Urothelium cell line (cell line): ENCODE results near the gene BEST1.

Experiments used
- DNase-seq: peaks from one replicate; pipeline ENCODE4 v3.0.0; 2011; ENCODE audit warnings: low spot score, mixed read lengths
- FAIRE-seq: peaks from 2 replicates; lab custom pipeline; 2011; peaks lifted over from hg19 to GRCh38; lab: Jason Lieb, UNC

The BEST1 gene

GRCh38 chr11:61914471-61915171 lies 35.5 kb upstream of the BEST1 start:
- DNase-seq: no peak
- no peak for FAIRE-seq

- FAIRE-seq: no peak
Observed at GRCh38 chr11:61916737-61917333, 33.3 kb upstream of the BEST1 start.

GRCh38 chr11:61917334-61918109 lies 32.6 kb upstream of the BEST1 start, which contains the start of gene RAB3IL1:
RAB3IL1 (minus strand) TSS chr11:61917566; CDS start chr11:61917367, 199 bp downstream.
- DNase-seq (peak; percentile 86), FAIRE-seq (no peak)

More at GRCh38 chr11:61916737-61917333, 33.3 kb upstream of the BEST1 start:
- no peak for DNase-seq

GRCh38 chr11:61918251-61918937 lies 31.8 kb upstream of the BEST1 start:
- DNase-seq: no peak
- no peak for FAIRE-seq

- no peak for DNase-seq
- FAIRE-seq: no peak
Observed at GRCh38 chr11:61918938-61919704, 31.0 kb upstream of the BEST1 start.

GRCh38 chr11:61919705-61920631 lies 30.2 kb upstream of the BEST1 start:
- FAIRE-seq: no peak

GRCh38 chr11:61921446-61921845 lies 28.7 kb upstream of the BEST1 start:
- DNase-seq (no peak), FAIRE-seq (no peak)

More at GRCh38 chr11:61919705-61920631, 30.2 kb upstream of the BEST1 start:
- no peak for DNase-seq

GRCh38 chr11:61922539-61922938 lies 27.6 kb upstream of the BEST1 start:
- DNase-seq (no peak), FAIRE-seq (no peak)

GRCh38 chr11:61923166-61924063 lies 26.7 kb upstream of the BEST1 start:
- DNase-seq (no peak), FAIRE-seq (no peak)

GRCh38 chr11:61924064-61924455 lies 26.1 kb upstream of the BEST1 start:
- FAIRE-seq (no peak), DNase-seq (no peak)

- FAIRE-seq (no peak), DNase-seq (no peak)
Observed at GRCh38 chr11:61925736-61926135, 24.4 kb upstream of the BEST1 start.

- FAIRE-seq (no peak), DNase-seq (no peak)
Observed at GRCh38 chr11:61926235-61926634, 23.9 kb upstream of the BEST1 start.

GRCh38 chr11:61927501-61927900 lies 22.6 kb upstream of the BEST1 start:
- FAIRE-seq (no peak), DNase-seq (no peak)

GRCh38 chr11:61928606-61929005 lies 21.5 kb upstream of the BEST1 start:
- FAIRE-seq (no peak), DNase-seq (no peak)

- DNase-seq (no peak), FAIRE-seq (no peak)
Observed at GRCh38 chr11:61930933-61931332, 19.2 kb upstream of the BEST1 start.

- no peak for FAIRE-seq
- DNase-seq: no peak
Observed at GRCh38 chr11:61935861-61936260, 14.3 kb upstream of the BEST1 start.

GRCh38 chr11:61940466-61940865 lies 9.7 kb upstream of the BEST1 start:
- no peak for FAIRE-seq

GRCh38 chr11:61945191-61945590 lies 5.0 kb upstream of the BEST1 start:
- DNase-seq (no peak), FAIRE-seq (no peak)

More at GRCh38 chr11:61940466-61940865, 9.7 kb upstream of the BEST1 start:
- DNase-seq: no peak
